GM13977 (cell line): ENCODE measurements around the gene RANBP9.

ENCODE experiments used
- DNase-seq: peaks from one replicate; pipeline ENCODE4 v3.0.0; 2012; ENCODE audit warnings: low spot score
- CTCF ChIP-seq: IDR thresholded peaks from 2 replicates; pipeline ENCODE4 v1.5.1; 2012; ENCODE audit warnings: mild to moderate bottlenecking, control low read depth; ENCODE audit not compliant: insufficient read depth; ENCODE audit errors: extremely low read depth, missing control alignments
- in situ Hi-C: fragments of 300-500 bp; cut with MboI; formaldehyde crosslinking; loops from one replicate; pipeline ENCODE4 v1.12.0; 2022; ENCODE audit warnings: low sequenced_read_pairs, low pct_unique_long_range_greater_than_20kb, mixed read lengths, inconsistent platforms; ENCODE audit not compliant: unreplicated experiment

RANBP9 gene

GRCh38 chr6:13676551-13677156 lies 35.0 kb downstream of the RANBP9 start:
- in situ Hi-C loops = no loop called here
- no peak for TF ChIP-seq CTCF

GRCh38 chr6:13674533-13675190 lies 37.0 kb downstream of the RANBP9 start:
- no peak for TF ChIP-seq CTCF
- in situ Hi-C loops = no loop called here
- DNase-seq = no peak

More at GRCh38 chr6:13676551-13677156, 35.0 kb downstream of the RANBP9 start:
- DNase-seq = no peak

GRCh38 chr6:13673825-13674444 lies 37.7 kb downstream of the RANBP9 start:
- no peak for TF ChIP-seq CTCF
- DNase-seq = no peak
- in situ Hi-C loops = no loop called here

GRCh38 chr6:13673368-13673767 lies 38.3 kb downstream of the RANBP9 start:
- TF ChIP-seq CTCF = no peak
- no peak for DNase-seq
- in situ Hi-C loops = no loop called here

- no peak for DNase-seq
- TF ChIP-seq CTCF = no peak
- in situ Hi-C loops = no loop called here
Observed at GRCh38 chr6:13672904-13673303, 38.7 kb downstream of the RANBP9 start.

- in situ Hi-C loops = no loop called here
- no peak for DNase-seq
- no peak for TF ChIP-seq CTCF
Observed at GRCh38 chr6:13671548-13672127, 40.0 kb downstream of the RANBP9 start.
